ENCODE data around the gene DGKG. TPM values are rescaled to one million over a fixed set of nuclear protein-coding genes. Genes with fewer than 3 reads are reported as not detected.

DGKG gene
- total and polyA plus RNA-seq, 4 donors, result 0.84 to 7.8 (median 1.7) TPM

DNA sequence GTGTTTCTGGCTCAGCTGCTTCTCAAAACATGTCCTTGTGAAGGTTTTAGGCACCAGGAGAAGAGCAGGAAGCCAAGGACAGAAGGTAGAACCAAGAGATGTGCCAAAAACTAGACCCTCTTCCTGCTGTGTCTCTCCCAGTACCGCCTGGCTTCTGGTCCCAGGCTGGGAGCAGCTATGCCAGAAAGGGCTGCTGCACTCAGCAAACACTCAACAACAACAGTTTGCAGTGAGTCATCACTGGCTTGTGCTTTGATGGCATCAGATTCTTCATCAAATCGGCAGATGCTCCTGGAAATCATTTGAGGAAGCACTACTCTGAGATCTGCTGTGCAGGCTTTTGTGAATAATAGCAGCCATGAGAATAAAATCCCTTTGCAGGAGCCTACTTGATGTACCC lies 63.2 kb downstream of the DGKG start (continued):
- no peak for TF ChIP-seq HNF4A (conservative IDR thresholded peaks at IDR 0.05)
- TF ChIP-seq, protein P1, sequence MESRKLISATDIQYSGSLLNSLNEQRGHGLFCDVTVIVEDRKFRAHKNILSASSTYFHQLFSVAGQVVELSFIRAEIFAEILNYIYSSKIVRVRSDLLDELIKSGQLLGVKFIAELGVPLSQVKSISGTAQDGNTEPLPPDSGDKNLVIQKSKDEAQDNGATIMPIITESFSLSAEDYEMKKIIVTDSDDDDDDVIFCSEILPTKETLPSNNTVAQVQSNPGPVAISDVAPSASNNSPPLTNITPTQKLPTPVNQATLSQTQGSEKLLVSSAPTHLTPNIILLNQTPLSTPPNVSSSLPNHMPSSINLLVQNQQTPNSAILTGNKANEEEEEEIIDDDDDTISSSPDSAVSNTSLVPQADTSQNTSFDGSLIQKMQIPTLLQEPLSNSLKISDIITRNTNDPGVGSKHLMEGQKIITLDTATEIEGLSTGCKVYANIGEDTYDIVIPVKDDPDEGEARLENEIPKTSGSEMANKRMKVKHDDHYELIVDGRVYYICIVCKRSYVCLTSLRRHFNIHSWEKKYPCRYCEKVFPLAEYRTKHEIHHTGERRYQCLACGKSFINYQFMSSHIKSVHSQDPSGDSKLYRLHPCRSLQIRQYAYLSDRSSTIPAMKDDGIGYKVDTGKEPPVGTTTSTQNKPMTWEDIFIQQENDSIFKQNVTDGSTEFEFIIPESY (IDR thresholded peaks at IDR 0.05), result no peak

DNA sequence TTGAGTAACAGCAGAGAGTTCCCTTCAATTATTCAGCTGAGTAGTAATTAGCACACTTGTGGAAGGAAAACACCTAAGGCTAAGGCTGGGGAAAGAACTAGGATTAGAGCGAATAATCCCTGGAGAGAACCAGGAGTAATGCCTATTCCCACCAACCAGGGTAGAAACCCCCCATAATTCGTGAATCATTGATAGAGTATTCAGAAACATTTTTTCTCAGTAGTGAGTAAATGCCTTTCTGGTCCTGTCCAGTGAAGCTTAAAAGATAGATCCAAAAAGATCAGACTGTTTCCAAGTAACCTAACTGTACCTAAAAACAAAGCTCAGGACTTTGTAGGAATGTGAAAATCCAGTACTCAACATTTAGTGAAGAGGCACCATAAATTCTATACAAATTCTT lies 71.2 kb downstream of the DGKG start:
- no peak for DNase-seq (ENCODE audit: low spot score)
- WGBS, result 86% methylated on average over 2 of the region's 2 CpGs
- TF ChIP-seq EGR1 (IDR thresholded peaks at IDR 0.05; ENCODE audit: low read depth in 2 of 2) (no peak), HNF4G (IDR thresholded peaks at IDR 0.05) (no peak), HNF4A (conservative IDR thresholded peaks at IDR 0.05) (no peak), NR2F2 (IDR thresholded peaks at IDR 0.05) (no peak), FOXA2 (IDR thresholded peaks at IDR 0.05) (no peak), RXRA (IDR thresholded peaks at IDR 0.05) (no peak)
- TF ChIP-seq, protein P1 (IDR thresholded peaks at IDR 0.05), result no peak
- TF ChIP-seq, protein P2, sequence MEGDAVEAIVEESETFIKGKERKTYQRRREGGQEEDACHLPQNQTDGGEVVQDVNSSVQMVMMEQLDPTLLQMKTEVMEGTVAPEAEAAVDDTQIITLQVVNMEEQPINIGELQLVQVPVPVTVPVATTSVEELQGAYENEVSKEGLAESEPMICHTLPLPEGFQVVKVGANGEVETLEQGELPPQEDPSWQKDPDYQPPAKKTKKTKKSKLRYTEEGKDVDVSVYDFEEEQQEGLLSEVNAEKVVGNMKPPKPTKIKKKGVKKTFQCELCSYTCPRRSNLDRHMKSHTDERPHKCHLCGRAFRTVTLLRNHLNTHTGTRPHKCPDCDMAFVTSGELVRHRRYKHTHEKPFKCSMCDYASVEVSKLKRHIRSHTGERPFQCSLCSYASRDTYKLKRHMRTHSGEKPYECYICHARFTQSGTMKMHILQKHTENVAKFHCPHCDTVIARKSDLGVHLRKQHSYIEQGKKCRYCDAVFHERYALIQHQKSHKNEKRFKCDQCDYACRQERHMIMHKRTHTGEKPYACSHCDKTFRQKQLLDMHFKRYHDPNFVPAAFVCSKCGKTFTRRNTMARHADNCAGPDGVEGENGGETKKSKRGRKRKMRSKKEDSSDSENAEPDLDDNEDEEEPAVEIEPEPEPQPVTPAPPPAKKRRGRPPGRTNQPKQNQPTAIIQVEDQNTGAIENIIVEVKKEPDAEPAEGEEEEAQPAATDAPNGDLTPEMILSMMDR (IDR thresholded peaks at IDR 0.05; ENCODE audit: low read depth, low read length, missing input control), result no peak
- TF ChIP-seq, protein P3, sequence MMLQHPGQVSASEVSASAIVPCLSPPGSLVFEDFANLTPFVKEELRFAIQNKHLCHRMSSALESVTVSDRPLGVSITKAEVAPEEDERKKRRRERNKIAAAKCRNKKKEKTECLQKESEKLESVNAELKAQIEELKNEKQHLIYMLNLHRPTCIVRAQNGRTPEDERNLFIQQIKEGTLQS (IDR thresholded peaks at IDR 0.05), result no peak
- TF ChIP-seq, protein P4, sequence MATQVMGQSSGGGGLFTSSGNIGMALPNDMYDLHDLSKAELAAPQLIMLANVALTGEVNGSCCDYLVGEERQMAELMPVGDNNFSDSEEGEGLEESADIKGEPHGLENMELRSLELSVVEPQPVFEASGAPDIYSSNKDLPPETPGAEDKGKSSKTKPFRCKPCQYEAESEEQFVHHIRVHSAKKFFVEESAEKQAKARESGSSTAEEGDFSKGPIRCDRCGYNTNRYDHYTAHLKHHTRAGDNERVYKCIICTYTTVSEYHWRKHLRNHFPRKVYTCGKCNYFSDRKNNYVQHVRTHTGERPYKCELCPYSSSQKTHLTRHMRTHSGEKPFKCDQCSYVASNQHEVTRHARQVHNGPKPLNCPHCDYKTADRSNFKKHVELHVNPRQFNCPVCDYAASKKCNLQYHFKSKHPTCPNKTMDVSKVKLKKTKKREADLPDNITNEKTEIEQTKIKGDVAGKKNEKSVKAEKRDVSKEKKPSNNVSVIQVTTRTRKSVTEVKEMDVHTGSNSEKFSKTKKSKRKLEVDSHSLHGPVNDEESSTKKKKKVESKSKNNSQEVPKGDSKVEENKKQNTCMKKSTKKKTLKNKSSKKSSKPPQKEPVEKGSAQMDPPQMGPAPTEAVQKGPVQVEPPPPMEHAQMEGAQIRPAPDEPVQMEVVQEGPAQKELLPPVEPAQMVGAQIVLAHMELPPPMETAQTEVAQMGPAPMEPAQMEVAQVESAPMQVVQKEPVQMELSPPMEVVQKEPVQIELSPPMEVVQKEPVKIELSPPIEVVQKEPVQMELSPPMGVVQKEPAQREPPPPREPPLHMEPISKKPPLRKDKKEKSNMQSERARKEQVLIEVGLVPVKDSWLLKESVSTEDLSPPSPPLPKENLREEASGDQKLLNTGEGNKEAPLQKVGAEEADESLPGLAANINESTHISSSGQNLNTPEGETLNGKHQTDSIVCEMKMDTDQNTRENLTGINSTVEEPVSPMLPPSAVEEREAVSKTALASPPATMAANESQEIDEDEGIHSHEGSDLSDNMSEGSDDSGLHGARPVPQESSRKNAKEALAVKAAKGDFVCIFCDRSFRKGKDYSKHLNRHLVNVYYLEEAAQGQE (IDR thresholded peaks at IDR 0.05), result no peak
- Histone ChIP-seq H3K9me3 (ENCODE audit: control insufficient read depth in 4 of 4, low read length in 3 of 4) (no peaks in the 10 kb centered on the region), H3K4me1 (ENCODE audit: control insufficient read depth in 4 of 4, insufficient read depth in 4 of 4, low read length in 3 of 4) (no peaks in the 10 kb centered on the region), H3K27me3 (ENCODE audit: control insufficient read depth in 4 of 4, insufficient read depth in 4 of 4, low read length in 3 of 4) (peaks cover 0 to 2% (median 0%) of the 10 kb centered on the region in 4 donors), H3K27ac (ENCODE audit: low read depth in 1 of 2, low read length in 2 of 2) (no peak overlapping the region), H3K9ac (ENCODE audit: low read depth in 1 of 2, low read length in 2 of 2) (no peak overlapping the region), H3K4me3 (ENCODE audit: low read depth in 1 of 3, low read length in 3 of 3) (no peak overlapping the region), H3K36me3 (ENCODE audit: control insufficient read depth in 4 of 4, insufficient read depth in 3 of 4, low read depth in 1 of 4, low read length in 3 of 4) (no peaks in the 10 kb centered on the region)

DNA sequence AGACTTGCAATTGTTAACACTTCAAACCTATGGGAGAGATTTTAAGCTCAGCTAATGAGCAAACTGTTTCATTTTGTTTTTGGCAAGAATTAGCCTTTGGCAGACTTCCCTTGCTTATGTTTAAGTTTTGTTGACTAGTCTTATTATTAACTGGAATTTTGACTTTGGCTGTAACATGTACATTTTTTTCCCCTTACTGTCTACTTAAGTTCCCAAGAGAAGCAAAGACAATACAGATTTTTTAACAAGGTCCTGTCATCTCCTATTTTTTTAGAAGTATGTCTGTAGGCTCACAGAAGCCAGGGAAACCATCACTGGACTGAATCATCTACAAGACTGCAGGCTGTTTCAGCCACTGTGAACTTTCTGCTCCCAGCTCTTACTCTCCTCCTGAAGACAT lies 74.3 kb downstream of the DGKG start:
- H3K27me3 ChIP-seq (ENCODE audit: control insufficient read depth in 4 of 4, insufficient read depth in 4 of 4, low read length in 3 of 4), result peaks cover 0 to 2% (median 0%) of the 10 kb centered on the region in 4 donors
- no peaks in the 10 kb centered on the region for H3K9me3 ChIP-seq (ENCODE audit: control insufficient read depth in 4 of 4, low read length in 3 of 4)
- no peaks in the 10 kb centered on the region for H3K4me1 ChIP-seq (ENCODE audit: control insufficient read depth in 4 of 4, insufficient read depth in 4 of 4, low read length in 3 of 4)
- H3K4me3 ChIP-seq (ENCODE audit: low read depth in 1 of 3, low read length in 3 of 3), result no peak overlapping the region
- DNase-seq (ENCODE audit: low spot score), result no peak
- H3K9ac ChIP-seq (ENCODE audit: low read depth in 1 of 2, low read length in 2 of 2), result no peak overlapping the region
- H3K36me3 ChIP-seq (ENCODE audit: control insufficient read depth in 4 of 4, insufficient read depth in 3 of 4, low read depth in 1 of 4, low read length in 3 of 4), result no peaks in the 10 kb centered on the region
- H3K27ac ChIP-seq (ENCODE audit: low read depth in 1 of 2, low read length in 2 of 2), result no peak overlapping the region
- TF ChIP-seq YY1 (IDR thresholded peaks at IDR 0.05) (no peak), JUND (IDR thresholded peaks at IDR 0.05) (no peak), SP1 (IDR thresholded peaks at IDR 0.05) (no peak)
- TF ChIP-seq, protein P2 (IDR thresholded peaks at IDR 0.05; ENCODE audit: low read depth, low read length, missing input control), result no peak
- TF ChIP-seq, protein P5, sequence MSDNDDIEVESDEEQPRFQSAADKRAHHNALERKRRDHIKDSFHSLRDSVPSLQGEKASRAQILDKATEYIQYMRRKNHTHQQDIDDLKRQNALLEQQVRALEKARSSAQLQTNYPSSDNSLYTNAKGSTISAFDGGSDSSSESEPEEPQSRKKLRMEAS (IDR thresholded peaks at IDR 0.05), result no peak
- TF ChIP-seq, protein P4 (IDR thresholded peaks at IDR 0.05), result no peak

Measured in liver (tissue), 9 donors.